Measurements from ENCODE around the gene NPPC. TPM values are rescaled to one million over a fixed set of nuclear protein-coding genes. Genes with fewer than 3 reads are reported as not detected.

NPPC gene
- total RNA-seq, 1 experiment from 2014 or later: 0.98 TPM

GRCh38 chr2:231975001-231975400 is 48.8 kb upstream of the NPPC start:
- no peak for DNase-seq (ENCODE audit: low spot score)
- CTCF ChIA-PET: interaction anchor here (1.7 kb wide), 1 partner anchor 49 kb away, joined by 5 read pairs; no protein-coding TSS in a partner anchor

More at GRCh38 chr2:231975001-231975400, 48.8 kb upstream of the NPPC start:
- TF ChIP-seq JAZF1 (CRISPR knock-in tag; IDR thresholded peaks at IDR 0.05) (no peak), ZNF671 (CRISPR knock-in tag; IDR thresholded peaks at IDR 0.05) (no peak), CBFB (CRISPR knock-in tag; IDR thresholded peaks at IDR 0.05; ENCODE audit: low read depth) (no peak), TCF7 (CRISPR knock-in tag; IDR thresholded peaks at IDR 0.05; ENCODE audit: low read depth) (no peak), USF2 (CRISPR knock-in tag; IDR thresholded peaks at IDR 0.05) (no peak), SMAD3 (CRISPR knock-in tag; IDR thresholded peaks at IDR 0.05; ENCODE audit: borderline replicate concordance) (no peak), CDX4 (CRISPR knock-in tag; IDR thresholded peaks at IDR 0.05; ENCODE audit: borderline replicate concordance) (no peak), ESRRA (CRISPR knock-in tag; IDR thresholded peaks at IDR 0.05; ENCODE audit: borderline replicate concordance) (no peak), ZNF512 (CRISPR knock-in tag; IDR thresholded peaks at IDR 0.05; ENCODE audit: borderline replicate concordance) (no peak), ATF2 (CRISPR knock-in tag; IDR thresholded peaks at IDR 0.05; ENCODE audit: borderline replicate concordance, low read depth) (no peak), ZNF423 (CRISPR knock-in tag; IDR thresholded peaks at IDR 0.05) (no peak), KAT7 (CRISPR knock-in tag; IDR thresholded peaks at IDR 0.05; ENCODE audit: borderline replicate concordance) (no peak), MYBL2 (CRISPR knock-in tag; IDR thresholded peaks at IDR 0.05) (no peak), E2F4 (CRISPR knock-in tag; IDR thresholded peaks at IDR 0.05; ENCODE audit: borderline replicate concordance, low read depth) (no peak), SOX15 (CRISPR knock-in tag; IDR thresholded peaks at IDR 0.05) (no peak), PRRX2 (CRISPR knock-in tag; IDR thresholded peaks at IDR 0.05) (no peak), ZSCAN18 (CRISPR knock-in tag; IDR thresholded peaks at IDR 0.05) (no peak), ELF4 (CRISPR knock-in tag; IDR thresholded peaks at IDR 0.05; ENCODE audit: low read depth) (no peak), ZNF138 (CRISPR knock-in tag; conservative IDR thresholded peaks at IDR 0.05) (no peak), HMGXB4 (CRISPR knock-in tag; IDR thresholded peaks at IDR 0.05) (no peak)
- POLR2A ChIA-PET: no interaction called here
- no peak for ATAC-seq
- Mint-ChIP-seq H3K36me3 (peaks cover 2% of the 10 kb centered on the region; the same call in 1 of the 2 replicates), H3K4me1 (peaks cover 9% of the 10 kb centered on the region; the same call in 1 of the 2 replicates), H3K4me3 (no peak overlapping the region), H3K9me3 (peaks cover 5% of the 10 kb centered on the region), H3K27me3 (ENCODE audit: low read depth) (no peaks in the 10 kb centered on the region), H3K27ac (no peak overlapping the region)
